Neuronal stem cell (in vitro differentiated cells): ENCODE data around the gene OGA.

Experiments
- DNase-seq: peaks from one replicate; pipeline ENCODE4 v3.0.0-alpha.2; 2013; ENCODE audit warnings: low spot score
- H2AFZ ChIP-seq: one replicate; pipeline ENCODE4 v1.6.1; 2013; ENCODE audit warnings: mild to moderate bottlenecking, low read length, inconsistent platforms
- H2AK5ac ChIP-seq: 2 replicates; pipeline ENCODE4 v1.6.1; 2013; ENCODE audit warnings: low read depth, mild to moderate bottlenecking, inconsistent platforms, low read length, moderate library complexity, mixed read lengths
- H2BK120ac ChIP-seq: 2 replicates; pipeline ENCODE4 v1.6.1; 2013; ENCODE audit warnings: low read depth, mild to moderate bottlenecking, inconsistent platforms, low read length, moderate library complexity, mixed read lengths
- H2BK12ac ChIP-seq: one replicate; pipeline ENCODE4 v1.6.1; 2013; ENCODE audit warnings: low read length, inconsistent platforms
- H2BK15ac ChIP-seq: 2 replicates; pipeline ENCODE4 v1.6.1; 2013; ENCODE audit warnings: mild to moderate bottlenecking, low read length, inconsistent platforms, mixed read lengths
- H2BK5ac ChIP-seq: one replicate; pipeline ENCODE4 v1.6.1; 2013; ENCODE audit warnings: inconsistent platforms, mild to moderate bottlenecking, low read length, moderate library complexity
- H3K14ac ChIP-seq: one replicate; pipeline ENCODE4 v1.6.1; 2013; ENCODE audit warnings: low read length, inconsistent platforms
- H3K18ac ChIP-seq: 2 replicates; pipeline ENCODE4 v1.6.1; 2013; ENCODE audit warnings: low read length, inconsistent platforms
- H3K23ac ChIP-seq: 2 replicates; pipeline ENCODE4 v1.6.1; 2013; ENCODE audit warnings: low read depth, mild to moderate bottlenecking, mixed read lengths, low read length, inconsistent platforms; ENCODE audit not compliant: poor library complexity
- H3K27ac ChIP-seq: replicated peaks from 3 replicates; pipeline ENCODE4 v1.5.1; 2013; ENCODE audit warnings: low read length, inconsistent platforms
- H3K27me3 ChIP-seq, 3 experiments: 2 replicates each; pipeline ENCODE4 v1.6.1; 2013; ENCODE audit warnings: low read length in 3 of 3, mild to moderate bottlenecking in 2 of 3, inconsistent platforms in 1 of 3, low read depth in 1 of 3, mixed read lengths in 1 of 3, moderate library complexity in 1 of 3; ENCODE audit not compliant: control insufficient read depth in 3 of 3, insufficient read depth in 3 of 3
- H3K36me3 ChIP-seq, 2 donors: replicated peaks in 1 of 2; 2 replicates each; pipeline ENCODE4 v1.6.1; 2013; ENCODE audit warnings: low read length in 2 of 2; ENCODE audit not compliant: control insufficient read depth in 2 of 2, insufficient read depth in 2 of 2
- H3K4ac ChIP-seq: 2 replicates; pipeline ENCODE4 v1.6.1; 2013; ENCODE audit warnings: inconsistent platforms, mild to moderate bottlenecking, low read length, moderate library complexity
- H3K4me1 ChIP-seq, 2 donors: 1 replicate in 1 of 2; 2 replicates in 1 of 2; pipeline ENCODE4 v1.6.1; 2013; ENCODE audit warnings: low read length in 2 of 2, low read depth in 1 of 2; ENCODE audit not compliant: control insufficient read depth in 2 of 2, insufficient read depth in 1 of 2
- H3K4me2 ChIP-seq: one replicate; pipeline ENCODE4 v1.6.1; 2013; ENCODE audit warnings: mild to moderate bottlenecking, low read length, inconsistent platforms; ENCODE audit not compliant: insufficient read depth, poor library complexity, severe bottlenecking
- H3K4me3 ChIP-seq, 2 donors: 2 replicates each; pipeline ENCODE4 v1.5.1; 2013; ENCODE audit warnings: low read length in 2 of 2, mild to moderate bottlenecking in 2 of 2, inconsistent platforms in 1 of 2, moderate library complexity in 1 of 2
- H3K79me1 ChIP-seq: one replicate; pipeline ENCODE4 v1.6.1; 2013; ENCODE audit warnings: low read depth, mild to moderate bottlenecking, inconsistent platforms, low read length, moderate library complexity
- H3K9ac ChIP-seq: one replicate; pipeline ENCODE4 v1.6.1; 2013; ENCODE audit warnings: mild to moderate bottlenecking, low read depth, low read length, inconsistent platforms; ENCODE audit not compliant: poor library complexity
- H3K9me3 ChIP-seq, 2 donors: replicated peaks in 1 of 2; 2 replicates each; pipeline versions ENCODE3 to v1.6.1; 2013; ENCODE audit warnings: low read length in 2 of 2, mild to moderate bottlenecking in 2 of 2, inconsistent platforms in 1 of 2, low read depth in 1 of 2, mixed read lengths in 1 of 2, moderate library complexity in 1 of 2; ENCODE audit not compliant: control insufficient read depth in 2 of 2, insufficient read depth in 1 of 2
- H4K8ac ChIP-seq: one replicate; pipeline ENCODE4 v1.6.1; 2013; ENCODE audit warnings: low read depth, mild to moderate bottlenecking, inconsistent platforms, low read length, moderate library complexity
- H4K91ac ChIP-seq: one replicate; pipeline ENCODE4 v1.6.1; 2013; ENCODE audit warnings: low read length, low read depth, mild to moderate bottlenecking, inconsistent platforms; ENCODE audit not compliant: poor library complexity
- WGBS, 2 donors: extraction: QIAGEN DNeasy Blood & Tissue Kit; methylation state at CpG; one replicate each; pipeline ENCODE4 v1.1.7; 2013; ENCODE audit warnings: missing lambda C conversion rate in 2 of 2, mixed read lengths in 1 of 2; ENCODE audit not compliant: insufficient read length in 2 of 2, insufficient replicate concordance in 1 of 2; ENCODE audit errors: extremely low coverage in 2 of 2; 5-methylcytosine and 5-hydroxymethylcytosine counted together

The OGA gene

GRCh38 chr10:101857802-101858476, 39.7 kb upstream of the OGA start:
- Histone ChIP-seq H4K8ac (no peak overlapping the region), H3K4me1 (peaks cover 0 to 2% of the 10 kb centered on the region in 2 donors), H3K9ac (no peak overlapping the region), H2BK15ac (no peak overlapping the region), H2AFZ (no peak overlapping the region), H3K9me3 (peaks cover 0 to 13% of the 10 kb centered on the region in 2 donors), H3K23ac (no peak overlapping the region), H4K91ac (no peak overlapping the region), H2AK5ac (no peak overlapping the region), H3K4ac (no peak overlapping the region), H2BK5ac (no peak overlapping the region), H3K36me3 (no peaks in the 10 kb centered on the region), H3K14ac (no peak overlapping the region), H3K4me2 (no peak overlapping the region), H2BK120ac (no peak overlapping the region), H2BK12ac (no peak overlapping the region), H3K27me3 (no peaks in the 10 kb centered on the region), H3K4me3 (no peak overlapping the region), H3K18ac (no peak overlapping the region), H3K27ac (no peak overlapping the region), H3K79me1 (no peaks in the 10 kb centered on the region)
- no peak for DNase-seq
- WGBS, 2 donors = no CpG with 5 or more reads among the region's 1 CpG

GRCh38 chr10:101856626-101857025, 38.4 kb upstream of the OGA start:
- no peak overlapping the region for H3K4me2 ChIP-seq
- H3K4me3 ChIP-seq = no peak overlapping the region
- DNase-seq = no peak
- H3K9ac ChIP-seq = no peak overlapping the region
- H3K9me3 ChIP-seq = peaks cover 0 to 13% of the 10 kb centered on the region in 2 donors
- no peak overlapping the region for H3K23ac ChIP-seq
- H3K27me3 ChIP-seq = no peaks in the 10 kb centered on the region
- no peak overlapping the region for H2BK120ac ChIP-seq
- no peaks in the 10 kb centered on the region for H3K79me1 ChIP-seq
- H2BK12ac ChIP-seq = no peak overlapping the region
- H2AFZ ChIP-seq = no peak overlapping the region
- no peak overlapping the region for H3K4ac ChIP-seq
- no peak overlapping the region for H3K27ac ChIP-seq
- H3K4me1 ChIP-seq = peaks cover 0 to 2% of the 10 kb centered on the region in 2 donors
- no peak overlapping the region for H2AK5ac ChIP-seq
- no peak overlapping the region for H2BK5ac ChIP-seq
- H2BK15ac ChIP-seq = no peak overlapping the region
- no peak overlapping the region for H4K8ac ChIP-seq
- no peaks in the 10 kb centered on the region for H3K36me3 ChIP-seq
- no peak overlapping the region for H3K18ac ChIP-seq
- no peak overlapping the region for H4K91ac ChIP-seq
- no peak overlapping the region for H3K14ac ChIP-seq

- H2BK12ac ChIP-seq = no peak overlapping the region
- no peak overlapping the region for H4K8ac ChIP-seq
- H3K23ac ChIP-seq = no peak overlapping the region
- H3K4ac ChIP-seq = no peak overlapping the region
- no peak overlapping the region for H2BK120ac ChIP-seq
- no peak overlapping the region for H4K91ac ChIP-seq
- no peak overlapping the region for H3K4me2 ChIP-seq
- no peak overlapping the region for H3K18ac ChIP-seq
- H2BK5ac ChIP-seq = no peak overlapping the region
- H2AK5ac ChIP-seq = no peak overlapping the region
- H3K9me3 ChIP-seq = no peaks in the 10 kb centered on the region
- H3K4me3 ChIP-seq = no peak overlapping the region
- H2AFZ ChIP-seq = no peak overlapping the region
- H3K4me1 ChIP-seq = peaks cover 3 to 6% of the 10 kb centered on the region in 2 donors
- no peak overlapping the region for H3K9ac ChIP-seq
- H3K79me1 ChIP-seq = no peaks in the 10 kb centered on the region
- no peak overlapping the region for H3K27ac ChIP-seq
- no peaks in the 10 kb centered on the region for H3K27me3 ChIP-seq
- H3K36me3 ChIP-seq = no peaks in the 10 kb centered on the region
- no peak for DNase-seq
- no peak overlapping the region for H2BK15ac ChIP-seq
- WGBS, 2 donors = no CpG with 5 or more reads among the region's 4 CpGs
- H3K14ac ChIP-seq = no peak overlapping the region
These were observed 33.3 kb upstream of the OGA start for GRCh38 chr10:101851411-101852116.

- no peak overlapping the region for H3K4me3 ChIP-seq
- H3K4me1 ChIP-seq = peaks cover 3 to 6% of the 10 kb centered on the region in 2 donors
- H3K18ac ChIP-seq = no peak overlapping the region
- H3K27ac ChIP-seq = no peak overlapping the region
- no peak overlapping the region for H3K4ac ChIP-seq
- H2BK5ac ChIP-seq = no peak overlapping the region
- no peak overlapping the region for H2AK5ac ChIP-seq
- H4K8ac ChIP-seq = no peak overlapping the region
- H3K9ac ChIP-seq = no peak overlapping the region
- no CpG with 5 or more reads among the region's 3 CpGs for whole genome bisulfite sequencing, 2 donors
- H2BK15ac ChIP-seq = no peak overlapping the region
- H3K23ac ChIP-seq = no peak overlapping the region
- H4K91ac ChIP-seq = no peak overlapping the region
- no peaks in the 10 kb centered on the region for H3K79me1 ChIP-seq
- H2BK12ac ChIP-seq = no peak overlapping the region
- H3K27me3 ChIP-seq = no peaks in the 10 kb centered on the region
- no peak for DNase-seq
- H2AFZ ChIP-seq = no peak overlapping the region
- no peaks in the 10 kb centered on the region for H3K9me3 ChIP-seq
- no peaks in the 10 kb centered on the region for H3K36me3 ChIP-seq
- H3K4me2 ChIP-seq = no peak overlapping the region
- no peak overlapping the region for H2BK120ac ChIP-seq
- no peak overlapping the region for H3K14ac ChIP-seq
These were observed 32.5 kb upstream of the OGA start for GRCh38 chr10:101850749-101851148.
